ENCODE measurements around the gene TCP10L.
A peak's percentile ranks its signal among the peaks of the same experiment; 100 is the strongest.
"Not testable (repeated sequence)": the region's sequence is repeated elsewhere in the genome, so short reads cannot be mapped to it uniquely, and the experiment has no call there.

TCP10L gene

GRCh38 chr21:32585042-32585710 lies at the start of gene TCP10L:
Gene TCP10L, minus strand, starts transcription at chr21:32585523. Its CDS starts 1,219 bp downstream, at chr21:32584304.
- H3K9ac ChIP-seq (ENCODE audit: low read length) = no peak within 1 kb of the TSS
- H3K4me3 ChIP-seq (ENCODE audit: low read length) = no peak within 1 kb of the TSS
- TF ChIP-seq EZH2phosphoT487 (IDR thresholded peaks at IDR 0.05; ENCODE audit: low read length) (no peak), CTCF (IDR thresholded peaks at IDR 0.05; ENCODE audit: low read length) (no peak), EZH2 (optimal IDR thresholded peaks at IDR 0.05; ENCODE audit: low read depth, low read length) (no peak)
- H3K79me2 ChIP-seq (ENCODE audit: low read length) = no peaks in the 10 kb centered on the region
- H3K36me3 ChIP-seq (replicated peaks; ENCODE audit: insufficient read depth, low read length) = no peaks in the 10 kb centered on the region
- H2AFZ ChIP-seq (ENCODE audit: low read length) = no peak within 1 kb of the TSS
- no peak within 1 kb of the TSS for H3K27ac ChIP-seq (ENCODE audit: low read length)
- H3K4me2 ChIP-seq (ENCODE audit: low read depth, low read length) = peak within 1 kb of the TSS; percentile 1; the same call in 1 of the 2 replicates
- H3K9me2 ChIP-seq (replicated peaks; ENCODE audit: insufficient read depth, low read length) = no peaks in the 10 kb centered on the region
- H3F3A ChIP-seq (ENCODE audit: insufficient read depth, low read length) = no peaks in the 10 kb centered on the region
- no peaks in the 10 kb centered on the region for H3K4me1 ChIP-seq (ENCODE audit: low read length)
- H4K20me1 ChIP-seq (ENCODE audit: insufficient read depth, low read length) = 0 out of 2 replicates have a peak, but pooled peaks cover 3% of the 10 kb centered on the region
- no peak for DNase-seq
- no peaks in the 10 kb centered on the region for H3K27me3 ChIP-seq (replicated peaks; ENCODE audit: insufficient read depth, low read length)
- H3K9me3 ChIP-seq (replicated peaks; ENCODE audit: insufficient read depth, low read length) = no peaks in the 10 kb centered on the region

- Histone ChIP-seq H4K20me1 (ENCODE audit: insufficient read depth, low read length) (no peaks in the 10 kb centered on the region), H3K4me2 (ENCODE audit: low read depth, low read length) (no peak overlapping the region), H3K27ac (ENCODE audit: low read length) (no peak overlapping the region), H3K27me3 (replicated peaks; ENCODE audit: insufficient read depth, low read length) (no peaks in the 10 kb centered on the region), H3K4me3 (ENCODE audit: low read length) (no peak overlapping the region), H2AFZ (ENCODE audit: low read length) (no peak overlapping the region), H3F3A (ENCODE audit: insufficient read depth, low read length) (peaks cover 24% of the 10 kb centered on the region), H3K9ac (ENCODE audit: low read length) (no peak overlapping the region), H3K79me2 (ENCODE audit: low read length) (no peaks in the 10 kb centered on the region), H3K9me3 (replicated peaks; ENCODE audit: insufficient read depth, low read length) (no peaks in the 10 kb centered on the region), H3K9me2 (replicated peaks; ENCODE audit: insufficient read depth, low read length) (no peaks in the 10 kb centered on the region), H3K36me3 (replicated peaks; ENCODE audit: insufficient read depth, low read length) (no peaks in the 10 kb centered on the region), H3K4me1 (ENCODE audit: low read length) (peaks cover 21% of the 10 kb centered on the region)
- no peak for TF ChIP-seq CTCF (IDR thresholded peaks at IDR 0.05; ENCODE audit: low read length)
- TF ChIP-seq EZH2phosphoT487 (IDR thresholded peaks at IDR 0.05; ENCODE audit: low read length) = no peak
- no peak for TF ChIP-seq EZH2 (optimal IDR thresholded peaks at IDR 0.05; ENCODE audit: low read depth, low read length)
- DNase-seq = no peak
Measured at GRCh38 chr21:32626621-32627196, 41.4 kb upstream of the TCP10L start.

- H3K36me3 ChIP-seq (replicated peaks; ENCODE audit: insufficient read depth, low read length); H3K27me3 ChIP-seq (replicated peaks; ENCODE audit: insufficient read depth, low read length); H2AFZ ChIP-seq (ENCODE audit: low read length); H3K79me2 ChIP-seq (ENCODE audit: low read length); H3F3A ChIP-seq (ENCODE audit: insufficient read depth, low read length); H4K20me1 ChIP-seq (ENCODE audit: insufficient read depth, low read length); H3K9me2 ChIP-seq (replicated peaks; ENCODE audit: insufficient read depth, low read length); H3K4me2 ChIP-seq (ENCODE audit: low read depth, low read length); DNase-seq; H3K27ac ChIP-seq (ENCODE audit: low read length); H3K9me3 ChIP-seq (replicated peaks; ENCODE audit: insufficient read depth, low read length); H3K9ac ChIP-seq (ENCODE audit: low read length); H3K4me3 ChIP-seq (ENCODE audit: low read length): not testable (repeated sequence)
- H3K4me1 ChIP-seq (ENCODE audit: low read length) = peaks cover 12% of the 10 kb centered on the region; the same call in 1 of the 2 replicates
Measured at GRCh38 chr21:32618218-32618617, 32.9 kb upstream of the TCP10L start.

All from MM.1S (cell line).